ENCODE data around the gene MCRS1.

Gene MCRS1

DNA sequence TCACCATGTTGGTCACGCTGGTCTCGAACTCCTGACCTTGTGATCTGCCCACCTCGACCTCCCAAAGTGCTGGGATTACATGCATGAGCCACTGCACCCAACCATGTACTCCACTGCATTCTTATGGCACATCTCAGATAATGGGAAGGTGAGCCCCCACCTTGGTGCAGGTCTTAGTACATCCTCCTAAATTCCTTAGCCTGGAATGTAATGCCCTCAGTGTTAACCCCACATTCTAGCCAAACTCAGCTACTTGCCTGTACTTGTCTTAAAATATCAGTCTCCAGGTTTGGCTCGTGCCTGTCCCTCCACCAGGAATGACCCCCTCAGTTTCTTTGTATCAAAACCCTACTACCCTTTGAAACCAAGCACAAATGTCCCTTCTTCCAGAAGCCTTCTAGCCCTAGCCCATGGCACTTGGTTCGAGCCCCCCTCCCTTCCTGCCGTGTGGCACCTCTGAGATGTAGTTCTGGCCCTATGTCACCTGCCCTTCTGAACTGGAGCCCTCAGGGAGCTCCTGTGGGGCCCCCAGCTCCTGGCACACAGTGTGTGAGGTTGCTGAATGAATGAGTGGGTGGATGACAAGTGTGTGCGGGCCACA, 20.8 kb downstream of the MCRS1 start:
- Histone ChIP-seq H3F3A (ENCODE audit: insufficient read depth) (no peaks in the 10 kb centered on the region), H3K9me2 (replicated peaks; ENCODE audit: insufficient read depth, low read length) (no peaks in the 10 kb centered on the region)

GRCh38 chr12:49546481-49546880, 21.5 kb downstream of the MCRS1 start:
- no peak overlapping the region for H3K27ac ChIP-seq (ENCODE audit: low read depth, low read length)
- H3F3A ChIP-seq (ENCODE audit: insufficient read depth), result no peaks in the 10 kb centered on the region
- TF ChIP-seq EZH2phosphoT487 (conservative IDR thresholded peaks at IDR 0.05; ENCODE audit: low read length) (no peak), CTCF (IDR thresholded peaks at IDR 0.05; ENCODE audit: insufficient read depth, low read length, poor library complexity, severe bottlenecking) (no peak)
- H2AFZ ChIP-seq (ENCODE audit: low read depth, low read length, severe bottlenecking), result no peak overlapping the region
- no peaks in the 10 kb centered on the region for H3K9me2 ChIP-seq (replicated peaks; ENCODE audit: insufficient read depth, low read length)
- H3K4me2 ChIP-seq (ENCODE audit: low read depth, low read length, poor library complexity, severe bottlenecking), result no peak overlapping the region
- no peak overlapping the region for H3K4me3 ChIP-seq (ENCODE audit: insufficient read depth, low read length, poor library complexity, severe bottlenecking)
- H3K36me3 ChIP-seq (ENCODE audit: low read length), result no peaks in the 10 kb centered on the region
- H3K27me3 ChIP-seq (ENCODE audit: low read length), result no peaks in the 10 kb centered on the region
- no peaks in the 10 kb centered on the region for H3K79me2 ChIP-seq (ENCODE audit: insufficient read depth, low read length)
- no peak overlapping the region for H3K9ac ChIP-seq (ENCODE audit: low read length)
- no peaks in the 10 kb centered on the region for H4K20me1 ChIP-seq (ENCODE audit: low read depth, low read length)
- no peaks in the 10 kb centered on the region for H3K9me3 ChIP-seq (ENCODE audit: insufficient read depth, low read length)

More for the DNA sequence above, 20.8 kb downstream of the MCRS1 start:
- no peaks in the 10 kb centered on the region for H3K79me2 ChIP-seq (ENCODE audit: insufficient read depth, low read length)
- H3K27me3 ChIP-seq (ENCODE audit: low read length), result no peaks in the 10 kb centered on the region
- H3K36me3 ChIP-seq (ENCODE audit: low read length), result no peaks in the 10 kb centered on the region
- no peak overlapping the region for H3K9ac ChIP-seq (ENCODE audit: low read length)
- no peaks in the 10 kb centered on the region for H4K20me1 ChIP-seq (ENCODE audit: low read depth, low read length)
- no peak overlapping the region for H3K27ac ChIP-seq (ENCODE audit: low read depth, low read length)
- TF ChIP-seq CTCF (IDR thresholded peaks at IDR 0.05; ENCODE audit: insufficient read depth, low read length, poor library complexity, severe bottlenecking) (no peak), EZH2phosphoT487 (conservative IDR thresholded peaks at IDR 0.05; ENCODE audit: low read length) (no peak)
- no peak overlapping the region for H3K4me3 ChIP-seq (ENCODE audit: insufficient read depth, low read length, poor library complexity, severe bottlenecking)
- H3K9me3 ChIP-seq (ENCODE audit: insufficient read depth, low read length), result no peaks in the 10 kb centered on the region
- H3K4me2 ChIP-seq (ENCODE audit: low read depth, low read length, poor library complexity, severe bottlenecking), result no peak overlapping the region
- H2AFZ ChIP-seq (ENCODE audit: low read depth, low read length, severe bottlenecking), result no peak overlapping the region

DNA sequence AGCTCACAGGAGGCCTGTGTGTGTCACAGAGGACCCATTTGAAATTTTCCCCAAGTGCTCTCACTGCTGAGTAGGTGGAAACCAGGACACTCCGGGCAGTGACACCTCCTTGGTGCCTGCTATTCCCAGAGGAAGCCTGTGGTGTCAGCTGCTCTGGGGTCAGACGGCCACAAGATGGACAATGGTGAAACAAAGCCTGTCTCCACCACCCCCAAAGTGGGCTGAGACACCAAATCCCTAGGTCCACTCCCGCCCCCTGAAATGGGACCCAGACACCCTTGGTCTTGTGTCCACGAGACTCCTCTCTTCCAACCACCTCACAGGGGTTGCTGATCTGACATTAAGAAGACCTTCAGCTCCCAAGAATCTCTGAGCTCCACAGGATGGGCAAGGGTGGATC, 22.1 kb downstream of the MCRS1 start:
- no peaks in the 10 kb centered on the region for H3K27me3 ChIP-seq (ENCODE audit: low read length)
- H3K9ac ChIP-seq (ENCODE audit: low read length), result no peak overlapping the region
- no peak overlapping the region for H3K4me3 ChIP-seq (ENCODE audit: insufficient read depth, low read length, poor library complexity, severe bottlenecking)
- H3K9me3 ChIP-seq (ENCODE audit: insufficient read depth, low read length), result no peaks in the 10 kb centered on the region
- no peak for TF ChIP-seq CTCF (IDR thresholded peaks at IDR 0.05; ENCODE audit: insufficient read depth, low read length, poor library complexity, severe bottlenecking)
- TF ChIP-seq EZH2phosphoT487 (conservative IDR thresholded peaks at IDR 0.05; ENCODE audit: low read length), result no peak
- H3K9me2 ChIP-seq (replicated peaks; ENCODE audit: insufficient read depth, low read length), result no peaks in the 10 kb centered on the region
- no peaks in the 10 kb centered on the region for H3K79me2 ChIP-seq (ENCODE audit: insufficient read depth, low read length)
- no peak overlapping the region for H2AFZ ChIP-seq (ENCODE audit: low read depth, low read length, severe bottlenecking)
- H4K20me1 ChIP-seq (ENCODE audit: low read depth, low read length), result no peaks in the 10 kb centered on the region
- no peak overlapping the region for H3K4me2 ChIP-seq (ENCODE audit: low read depth, low read length, poor library complexity, severe bottlenecking)
- H3K36me3 ChIP-seq (ENCODE audit: low read length), result no peaks in the 10 kb centered on the region
- no peaks in the 10 kb centered on the region for H3F3A ChIP-seq (ENCODE audit: insufficient read depth)
- no peak overlapping the region for H3K27ac ChIP-seq (ENCODE audit: low read depth, low read length)
